Erythroblast (primary cell): ENCODE measurements around the gene DLG2.

Experiments used
- GATA1 ChIP-seq: IDR thresholded peaks from 2 replicates; pipeline ENCODE4 v1.6.1; 2011; ENCODE audit warnings: low read depth, mild to moderate bottlenecking, control low read depth, low read length, moderate library complexity
- POLR2A ChIP-seq: IDR thresholded peaks from 2 replicates; pipeline ENCODE4 v1.6.1; 2011; ENCODE audit warnings: mild to moderate bottlenecking, low read length

DNA sequence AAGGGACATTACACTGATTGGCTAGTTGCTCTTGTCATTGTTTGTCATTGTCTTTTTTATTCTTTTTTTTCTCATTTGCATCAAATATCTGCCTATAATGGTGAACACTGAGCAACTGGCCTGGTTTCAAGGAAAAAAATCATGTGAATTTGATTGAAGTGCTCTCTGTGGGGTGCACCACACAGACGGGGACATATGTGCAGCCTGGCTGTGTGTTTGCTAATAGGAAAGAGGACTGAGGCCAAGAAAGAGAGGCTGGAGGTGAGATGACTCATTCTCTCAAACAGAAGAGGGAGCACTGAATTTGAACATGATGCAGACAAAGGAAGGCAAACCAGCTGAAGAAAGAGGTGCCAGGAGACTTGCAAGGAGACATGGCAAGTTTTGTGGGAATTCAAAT, 1656.1 kb downstream of the DLG2 start:
- TF ChIP-seq POLR2A, result no peak
- no peak for TF ChIP-seq GATA1
